Progenitor cell of endocrine pancreas (in vitro differentiated cells): ENCODE measurements around the gene ID2. TPM values are rescaled to one million over a fixed set of nuclear protein-coding genes. Genes with fewer than 3 reads are reported as not detected.

Experiments used
- DNase-seq: peaks from one replicate; pipeline ENCODE4 v3.0.0; 2021; ENCODE audit warnings: low spot score; ENCODE audit not compliant: unreplicated experiment
- H3K27ac Mint-ChIP-seq: 2 replicates; pipeline ENCODE4 v1.8.0; 2021; ENCODE audit warnings: mild to moderate bottlenecking, moderate library complexity, mixed read lengths
- H3K27me3 Mint-ChIP-seq: 2 replicates; pipeline ENCODE4 v1.8.0; 2021; ENCODE audit warnings: mixed read lengths
- H3K36me3 Mint-ChIP-seq: 2 replicates; pipeline ENCODE4 v1.8.0; 2022; ENCODE audit warnings: mixed read lengths; ENCODE audit not compliant: insufficient read depth
- H3K4me1 Mint-ChIP-seq: 2 replicates; pipeline ENCODE4 v1.8.0; 2021; ENCODE audit warnings: low read depth, mixed read lengths
- H3K4me3 Mint-ChIP-seq: 2 replicates; pipeline ENCODE4 v1.8.0; 2021; ENCODE audit warnings: low read depth, mild to moderate bottlenecking, moderate library complexity, mixed read lengths
- H3K9me3 Mint-ChIP-seq: 2 replicates; pipeline ENCODE4 v1.8.0; 2021; ENCODE audit warnings: low read depth, mixed read lengths
- CTCF ChIP-seq: fragments of 200-600 bp; sonication (generic); IDR thresholded peaks from one replicate; pipeline ENCODE4 v1.5.0; 2021; ENCODE audit warnings: antibody characterized with exemption, mild to moderate bottlenecking; ENCODE audit not compliant: unreplicated experiment
- total RNA-seq: library from RNA; stranded (reverse); gene quantifications from 2 replicates; pipeline ENCODE4 v1.2.1, GENCODE V29; 2021

The ID2 gene
- total RNA-seq, 1 donor from 2014 or later = 304 TPM

DNA sequence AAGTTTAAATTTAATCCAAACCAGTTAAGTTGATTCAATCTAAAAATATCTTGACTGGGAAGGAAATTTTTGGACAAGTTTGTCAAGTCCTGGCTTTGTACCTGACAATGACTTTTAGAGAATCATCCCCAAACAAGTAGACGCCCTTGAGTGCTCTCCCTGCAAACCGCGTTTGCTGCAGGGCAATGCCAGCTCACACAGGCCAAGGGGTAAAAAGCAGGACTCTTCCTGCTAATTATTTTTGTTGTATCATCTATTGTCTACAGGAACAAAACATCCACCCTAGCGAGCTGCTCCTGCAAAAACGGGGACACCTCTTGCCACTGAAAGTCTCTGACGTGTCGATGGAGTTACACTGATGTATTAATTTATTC is 10.9 kb downstream of the ID2 start:
- Mint-ChIP-seq H3K4me3 (no peak overlapping the region), H3K9me3 (no peaks in the 10 kb centered on the region), H3K27ac (no peak overlapping the region), H3K4me1 (no peaks in the 10 kb centered on the region), H3K27me3 (peaks cover 14% of the 10 kb centered on the region), H3K36me3 (peaks cover 8% of the 10 kb centered on the region)
- TF ChIP-seq CTCF = no peak
- no peak for DNase-seq

DNA sequence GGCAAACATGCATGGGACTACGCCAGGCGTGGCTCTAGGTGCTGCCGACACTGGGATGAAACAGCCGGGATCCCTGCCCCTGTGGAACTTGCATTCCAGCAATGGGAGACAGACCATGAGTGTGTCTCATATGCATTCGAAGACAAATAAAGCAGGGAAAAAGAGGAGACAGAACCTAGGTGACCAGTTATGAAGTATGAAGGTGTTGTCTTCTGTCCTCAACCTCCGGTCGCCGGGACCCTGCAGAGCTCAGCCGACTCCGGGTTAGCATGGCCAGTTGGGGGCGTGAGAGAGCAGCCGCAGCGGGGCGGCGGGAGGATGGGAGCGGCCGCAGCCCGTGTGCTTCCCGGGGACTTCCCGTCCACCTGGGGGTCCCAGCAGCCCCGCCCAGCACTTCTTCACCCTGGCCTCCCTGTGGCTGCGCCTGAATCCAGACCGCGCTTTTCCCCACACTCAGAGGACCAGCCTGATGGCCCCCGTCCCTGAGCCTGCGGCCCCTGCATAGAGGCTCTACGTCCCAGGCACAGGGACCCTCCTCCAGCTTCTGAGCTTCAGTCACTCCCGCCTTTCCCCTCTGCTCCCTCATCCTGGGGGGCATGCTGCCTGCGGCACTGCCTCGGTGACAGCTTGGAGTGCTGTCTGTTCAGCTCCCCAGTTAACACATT is 11.4 kb downstream of the ID2 start:
- H3K9me3 Mint-ChIP-seq = no peaks in the 10 kb centered on the region
- no peak for DNase-seq
- no peak overlapping the region for H3K27ac Mint-ChIP-seq
- H3K27me3 Mint-ChIP-seq = peaks cover 14% of the 10 kb centered on the region
- no peaks in the 10 kb centered on the region for H3K4me1 Mint-ChIP-seq
- peak; percentile 71 for TF ChIP-seq CTCF
- H3K36me3 Mint-ChIP-seq = peaks cover 6% of the 10 kb centered on the region
- H3K4me3 Mint-ChIP-seq = no peak overlapping the region

- H3K9me3 Mint-ChIP-seq = no peaks in the 10 kb centered on the region
- no peak overlapping the region for H3K27ac Mint-ChIP-seq
- H3K36me3 Mint-ChIP-seq = peaks cover 3% of the 10 kb centered on the region
- no peak overlapping the region for H3K4me3 Mint-ChIP-seq
- no peak for TF ChIP-seq CTCF
- no peaks in the 10 kb centered on the region for H3K4me1 Mint-ChIP-seq
- H3K27me3 Mint-ChIP-seq = peaks cover 14% of the 10 kb centered on the region
- no peak for DNase-seq
Measured at GRCh38 chr2:8694737-8695136, 12.9 kb downstream of the ID2 start.

GRCh38 chr2:8697190-8697589 is 15.3 kb downstream of the ID2 start:
- Mint-ChIP-seq H3K27ac (no peak overlapping the region), H3K9me3 (no peaks in the 10 kb centered on the region), H3K4me3 (no peak overlapping the region), H3K4me1 (no peaks in the 10 kb centered on the region), H3K36me3 (no peaks in the 10 kb centered on the region), H3K27me3 (peaks cover 11% of the 10 kb centered on the region)
- no peak for DNase-seq
- no peak for TF ChIP-seq CTCF

GRCh38 chr2:8699839-8700238 is 18.0 kb downstream of the ID2 start:
- TF ChIP-seq CTCF = no peak
- no peak overlapping the region for H3K27ac Mint-ChIP-seq

More at GRCh38 chr2:8699839-8700238, 18.0 kb downstream of the ID2 start:
- no peak overlapping the region for H3K4me3 Mint-ChIP-seq
- peaks cover 4% of the 10 kb centered on the region for H3K4me1 Mint-ChIP-seq
- peaks cover 4% of the 10 kb centered on the region for H3K27me3 Mint-ChIP-seq
- H3K36me3 Mint-ChIP-seq = no peaks in the 10 kb centered on the region
- DNase-seq = no peak
- peaks cover 4% of the 10 kb centered on the region for H3K9me3 Mint-ChIP-seq
